GM21528 (cell line): ENCODE results near the gene TEDC1.

Experiments used
- ATAC-seq: cut with Tn5 transposase; IDR thresholded peaks from one replicate; pipeline ENCODE4 v1.9.1; 2021; ENCODE audit warnings: mild to moderate bottlenecking, moderate library complexity; ENCODE audit not compliant: unreplicated experiment, low FRiP score

TEDC1 gene

GRCh38 chr14:105456736-105457617 is 34.1 kb upstream of the TEDC1 start:
- ATAC-seq = no peak

DNA sequence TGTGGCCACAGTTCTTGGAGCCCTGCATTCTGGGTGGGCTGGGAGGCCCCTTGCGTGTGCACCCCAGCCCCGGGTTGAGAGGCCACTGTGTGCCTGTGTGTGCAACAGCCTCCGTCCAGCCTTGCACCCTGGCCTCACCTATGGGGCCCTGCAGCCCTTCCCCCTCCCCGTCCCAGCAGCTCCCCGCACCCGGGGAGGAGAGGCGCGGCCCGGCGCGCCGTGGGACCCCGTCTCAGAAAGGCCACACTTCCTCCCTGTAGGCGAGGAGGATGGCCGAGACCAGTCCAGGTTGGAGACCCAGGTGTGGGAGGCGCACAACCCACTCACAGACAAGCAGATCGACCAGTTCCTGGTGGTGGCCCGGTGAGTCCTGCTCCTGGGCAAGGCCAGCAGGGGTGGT is 33.0 kb upstream of the TEDC1 start:
- no peak for ATAC-seq

GRCh38 chr14:105458571-105458970 is 32.5 kb upstream of the TEDC1 start:
- no peak for ATAC-seq

- ATAC-seq = no peak
Observed at GRCh38 chr14:105460116-105460515, 30.9 kb upstream of the TEDC1 start.

GRCh38 chr14:105460616-105461015 is 30.4 kb upstream of the TEDC1 start:
- ATAC-seq = no peak

DNA sequence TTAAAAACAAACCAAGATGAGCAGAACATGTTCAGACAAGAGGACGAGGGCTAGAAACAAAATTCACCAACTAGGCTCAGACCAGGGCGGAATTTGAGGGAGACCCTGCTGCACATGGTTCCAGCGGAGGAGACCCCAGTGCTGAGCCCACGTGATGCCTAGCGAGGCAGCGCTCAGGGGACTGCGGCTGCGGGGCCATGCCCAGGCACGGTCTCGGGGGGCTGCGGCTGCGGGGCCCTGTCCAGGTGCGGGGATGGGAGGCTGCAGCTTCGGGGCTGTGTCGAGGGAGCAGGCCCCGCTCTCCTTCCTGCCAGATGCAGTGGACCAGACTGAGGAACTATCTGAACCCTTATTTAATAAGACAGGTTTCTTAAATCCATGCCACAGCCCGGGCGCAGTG is 29.1 kb upstream of the TEDC1 start:
- no peak for ATAC-seq

GRCh38 chr14:105464501-105464900 is 26.5 kb upstream of the TEDC1 start:
- no peak for ATAC-seq

- no peak for ATAC-seq
Observed at GRCh38 chr14:105465209-105466031, 25.6 kb upstream of the TEDC1 start.

GRCh38 chr14:105466531-105467248 is 24.4 kb upstream of the TEDC1 start:
- no peak for ATAC-seq

DNA sequence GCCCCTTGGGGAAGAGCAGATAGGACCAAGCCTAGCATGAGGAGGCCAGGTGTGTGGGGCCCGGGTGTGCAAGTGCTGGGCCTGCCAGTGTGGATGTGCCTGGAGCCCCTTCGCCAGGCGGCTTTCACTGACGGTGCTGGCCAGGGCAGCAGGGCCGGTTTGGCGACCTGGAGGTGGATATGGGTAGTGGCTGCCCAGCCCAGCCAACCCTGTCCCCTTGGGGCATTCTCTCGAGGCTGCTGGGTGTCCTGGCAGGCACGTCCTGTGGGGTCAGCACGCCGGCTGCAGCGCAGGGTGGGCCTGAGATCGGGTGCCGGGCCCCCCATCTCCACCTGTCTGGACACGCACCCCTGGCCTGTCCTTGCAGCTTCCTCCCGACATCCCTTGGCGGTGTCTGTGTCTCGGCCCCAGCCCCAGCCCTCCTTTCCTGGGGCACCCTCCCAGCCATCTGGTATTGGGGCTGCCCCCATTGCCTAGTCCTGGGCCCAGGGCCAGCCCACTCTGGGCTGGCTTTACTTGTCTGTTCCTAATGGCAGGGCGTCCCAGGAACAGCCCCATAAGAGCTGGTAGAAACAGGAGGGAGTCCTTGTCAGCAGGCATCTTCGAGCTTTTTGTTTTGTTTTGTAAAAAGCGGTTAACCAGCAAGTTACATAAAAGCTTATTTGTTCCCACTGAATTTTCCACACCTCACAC is 23.7 kb upstream of the TEDC1 start:
- no peak for ATAC-seq

DNA sequence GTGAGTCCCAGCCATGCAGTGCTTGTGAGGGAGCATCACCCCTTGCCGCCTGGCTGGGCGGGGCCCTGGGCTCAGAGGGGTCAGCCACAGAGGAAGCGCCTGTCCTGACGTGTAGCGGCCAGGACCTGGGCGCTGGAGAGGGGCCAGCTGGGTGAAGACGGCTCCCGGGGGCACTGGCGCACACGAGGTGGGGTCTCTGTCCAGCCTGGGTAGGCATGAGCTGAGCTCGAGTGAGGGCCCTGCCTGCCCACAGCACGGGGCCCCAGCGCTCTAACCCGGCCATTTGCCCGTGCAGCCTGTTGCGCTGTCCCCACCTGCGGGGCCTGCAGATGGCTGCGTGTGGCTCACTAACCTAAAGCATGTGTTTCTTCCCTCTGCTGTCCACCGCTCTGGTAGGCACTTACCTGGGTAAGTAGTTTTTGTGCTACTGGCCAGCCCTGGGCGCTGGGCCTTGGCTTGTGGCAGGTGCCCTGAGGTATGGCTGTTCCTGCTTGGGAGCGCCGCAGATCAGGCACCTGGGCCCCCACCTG is 23.0 kb upstream of the TEDC1 start:
- ATAC-seq = no peak

GRCh38 chr14:105468621-105469241 is 22.3 kb upstream of the TEDC1 start:
- no peak for ATAC-seq

- ATAC-seq = no peak
Observed at GRCh38 chr14:105469456-105470349, 21.3 kb upstream of the TEDC1 start.

GRCh38 chr14:105470350-105471296 is 20.4 kb upstream of the TEDC1 start:
- no peak for ATAC-seq

GRCh38 chr14:105471297-105471821 is 19.7 kb upstream of the TEDC1 start:
- ATAC-seq = no peak

DNA sequence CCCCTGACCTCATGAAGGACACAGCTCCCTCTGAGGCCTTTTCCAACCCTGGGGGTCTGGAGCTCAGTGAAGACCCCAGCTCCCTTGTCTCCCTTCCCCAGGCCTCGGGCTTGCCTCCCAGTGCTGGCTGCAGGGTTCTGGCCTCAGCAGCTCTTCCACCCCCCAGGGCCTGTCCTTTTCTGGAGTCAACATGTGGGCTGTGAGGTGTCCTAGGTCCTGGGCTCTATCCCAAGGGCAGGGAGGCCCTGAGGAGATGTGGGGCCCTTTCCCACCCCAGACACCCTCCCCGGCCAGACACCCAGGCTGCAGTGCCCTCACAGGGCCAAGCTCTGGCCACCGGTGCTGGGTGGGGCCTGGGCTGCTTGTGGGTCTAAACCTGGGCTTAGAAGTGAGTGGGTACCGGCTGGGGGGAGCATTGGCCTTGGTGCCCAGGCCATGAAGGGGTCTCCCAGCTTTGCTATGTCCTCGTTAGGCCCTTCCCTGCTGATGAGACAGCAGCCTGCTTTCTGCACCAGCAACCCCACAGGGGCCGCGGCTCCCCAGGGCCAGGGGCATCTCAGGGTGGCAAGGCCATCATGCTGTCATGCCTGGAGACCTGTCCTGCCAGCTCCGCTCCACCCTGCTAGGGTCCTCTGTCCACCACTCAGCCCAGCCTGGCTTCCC is 19.1 kb upstream of the TEDC1 start:
- ATAC-seq = no peak

DNA sequence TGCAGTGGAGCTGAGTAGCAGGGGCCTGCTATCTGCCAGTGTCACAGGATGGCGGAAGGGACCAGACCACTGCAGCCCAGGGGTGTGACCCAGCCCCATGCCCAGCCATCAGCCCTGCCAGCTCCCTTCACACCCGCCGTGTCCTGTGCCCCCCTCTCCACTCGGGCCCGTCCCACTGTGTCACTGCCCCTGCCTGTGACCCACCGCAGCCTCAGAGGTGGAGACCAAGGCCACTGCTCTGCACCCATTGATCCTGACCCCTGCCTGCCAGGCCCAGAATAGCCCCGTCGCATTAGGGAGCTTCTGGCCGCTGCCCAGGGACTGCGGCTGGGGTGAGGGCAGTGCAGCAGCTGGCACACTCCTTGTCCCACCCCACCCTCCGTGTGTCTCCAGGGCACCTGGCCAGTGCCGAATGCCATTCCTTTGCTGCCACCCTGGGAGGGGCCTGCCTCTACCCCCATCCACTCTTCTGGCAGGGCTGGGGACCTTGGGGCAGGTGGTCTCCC is 18.5 kb upstream of the TEDC1 start:
- no peak for ATAC-seq
